GM18508 (cell line): ENCODE measurements around the gene SERGEF.
"Not testable (repeated sequence)": the region's sequence is repeated elsewhere in the genome, so short reads cannot be mapped to it uniquely, and the experiment has no call there.

Experiments
- ATAC-seq: cut with Tn5 transposase; IDR thresholded peaks from one replicate; pipeline ENCODE4 v1.9.1; 2021; ENCODE audit warnings: moderate number of reproducible peaks; ENCODE audit not compliant: insufficient read depth, unreplicated experiment

The SERGEF gene

DNA sequence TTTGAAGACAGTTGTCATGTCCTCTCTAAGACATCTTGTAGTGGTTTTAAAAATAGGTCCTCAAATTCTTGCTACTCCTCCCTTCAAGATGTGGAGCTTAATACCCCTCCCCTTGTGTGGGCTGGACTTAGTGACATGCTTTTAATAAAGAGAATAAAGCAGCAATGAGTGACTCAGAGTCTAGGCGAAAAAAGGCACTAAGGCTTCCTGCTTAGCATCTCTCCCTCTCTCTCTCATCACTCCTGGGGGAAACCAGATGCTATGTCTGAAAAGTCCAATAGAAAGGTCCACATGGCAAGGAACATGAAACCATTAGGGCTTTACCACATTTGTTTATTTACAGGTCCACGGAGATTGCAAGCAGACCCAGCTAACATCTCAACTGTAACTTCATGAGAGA, 11.7 kb downstream of the SERGEF start:
- no peak for ATAC-seq

DNA sequence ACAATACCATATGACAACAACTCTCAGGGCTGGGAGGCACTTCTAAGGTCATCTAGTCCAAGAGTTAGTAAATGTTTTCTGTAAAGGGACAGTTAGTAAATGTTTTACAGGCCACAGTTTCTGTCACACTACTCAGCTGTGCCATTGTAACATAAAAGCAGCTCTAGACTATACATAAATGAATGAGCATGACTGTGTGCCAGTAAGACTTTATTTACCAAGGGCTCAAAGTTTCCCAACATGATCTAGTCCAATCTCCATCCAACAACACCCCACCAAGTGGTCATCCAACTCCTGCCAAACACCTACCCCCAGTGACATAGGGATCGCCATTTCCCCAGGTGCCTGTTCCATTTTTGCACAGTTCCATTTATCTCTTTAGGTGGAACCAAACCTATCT, 12.1 kb downstream of the SERGEF start:
- peak; percentile 76 for ATAC-seq

DNA sequence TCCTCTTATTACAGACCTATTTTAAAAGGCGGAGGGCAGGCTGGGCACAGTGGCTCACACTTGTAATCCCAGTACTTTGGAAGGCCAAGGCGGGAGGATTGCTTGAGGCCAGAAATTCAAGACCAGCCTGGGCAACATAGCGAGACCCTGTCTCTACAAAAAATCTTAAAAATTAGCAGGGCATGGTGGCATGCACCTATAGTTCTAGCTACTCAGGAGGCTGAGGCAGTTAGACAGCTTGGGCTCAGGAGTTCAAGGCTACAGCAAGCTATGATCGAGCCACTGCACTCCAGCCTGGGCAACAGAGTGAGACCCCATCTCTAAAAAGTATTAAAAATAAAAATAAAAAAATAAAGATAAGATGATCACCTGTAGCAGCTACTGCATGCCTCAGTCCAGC, 12.7 kb downstream of the SERGEF start:
- not testable (repeated sequence) for ATAC-seq

DNA sequence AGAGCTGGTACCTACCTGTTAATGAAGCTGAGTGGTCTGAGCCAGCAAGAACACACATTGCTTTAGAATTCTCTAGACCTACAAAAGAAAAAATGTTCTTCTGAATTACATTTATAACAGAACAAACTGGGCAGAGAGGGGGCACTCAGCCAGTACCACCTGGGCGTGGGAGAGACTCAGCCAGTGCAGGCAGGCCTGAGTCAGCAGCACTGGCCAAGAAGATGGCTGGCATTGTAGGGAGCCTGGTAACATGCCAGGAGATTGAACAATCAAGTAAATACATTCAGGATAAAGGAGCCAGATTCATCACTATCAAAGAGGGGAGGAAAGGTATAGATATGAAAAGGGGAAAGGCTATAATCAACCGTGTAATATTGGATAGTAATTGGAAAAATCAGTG, 19.9 kb downstream of the SERGEF start:
- no peak for ATAC-seq

DNA sequence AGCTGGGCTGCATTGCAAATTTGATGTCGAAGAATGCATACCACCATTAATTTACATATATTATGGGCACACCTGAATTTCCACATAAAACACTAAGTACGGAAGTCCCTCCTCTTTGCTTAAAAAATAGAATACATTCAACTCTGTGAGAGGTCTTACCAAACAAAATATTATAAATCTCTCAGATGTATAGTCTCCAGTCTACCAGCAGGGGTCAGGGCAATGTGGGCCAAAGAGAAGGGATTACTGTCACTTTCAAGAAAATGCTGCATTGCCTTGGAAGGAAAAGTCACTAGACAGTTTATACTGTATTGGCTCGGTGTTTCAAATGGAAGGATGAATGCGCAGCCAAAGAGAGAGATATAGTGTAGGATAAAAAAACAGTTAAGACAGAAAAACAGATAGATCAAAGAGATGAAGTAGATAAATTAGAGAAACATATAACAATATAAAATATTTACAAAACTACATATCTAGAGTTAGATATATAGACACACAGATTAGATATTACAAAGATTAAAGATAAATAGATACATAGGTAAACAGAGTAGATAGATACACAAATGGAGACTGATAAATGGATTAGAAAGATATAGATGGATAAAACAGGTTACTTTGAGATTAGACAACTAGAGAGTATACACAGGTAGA, 20.9 kb downstream of the SERGEF start:
- no peak for ATAC-seq

DNA sequence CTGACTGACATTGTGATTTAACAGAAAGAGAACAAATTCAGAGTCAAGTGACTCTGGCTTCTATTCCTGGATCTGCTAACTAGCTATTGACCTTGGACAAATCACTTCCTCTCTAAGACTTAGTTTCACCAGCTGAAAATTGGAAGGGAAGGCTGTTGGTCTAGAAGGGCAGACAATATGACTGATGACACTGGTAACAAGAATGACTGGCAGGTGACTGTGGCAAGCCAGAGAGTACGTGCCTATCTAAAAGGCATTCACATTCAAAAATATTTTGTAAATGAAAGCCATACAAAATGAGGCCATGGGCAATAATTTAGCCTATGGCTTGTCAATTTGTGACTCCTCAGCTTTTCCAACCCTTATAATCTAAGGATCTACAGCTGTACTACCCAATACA, 23.5 kb downstream of the SERGEF start:
- ATAC-seq, result no peak

DNA sequence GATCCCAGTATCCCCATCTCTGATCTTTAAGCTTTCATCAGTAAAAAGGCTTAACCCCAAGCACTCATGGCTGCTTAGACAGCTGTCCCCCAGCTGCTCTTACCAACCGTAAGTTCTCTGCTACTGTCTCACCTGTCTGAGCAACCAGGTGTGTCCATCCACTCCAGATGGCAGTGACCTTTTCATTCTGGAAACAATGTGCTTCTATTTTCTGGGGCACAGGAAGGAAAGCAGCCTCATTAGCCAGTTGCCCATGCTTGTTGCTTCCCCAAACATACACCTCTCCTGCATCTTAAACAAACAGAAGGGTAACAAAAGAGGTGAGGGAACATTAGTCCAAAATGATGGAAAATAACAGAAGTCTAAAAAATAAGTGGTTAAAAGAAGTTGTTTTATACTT, 24.4 kb downstream of the SERGEF start:
- ATAC-seq, result no peak

DNA sequence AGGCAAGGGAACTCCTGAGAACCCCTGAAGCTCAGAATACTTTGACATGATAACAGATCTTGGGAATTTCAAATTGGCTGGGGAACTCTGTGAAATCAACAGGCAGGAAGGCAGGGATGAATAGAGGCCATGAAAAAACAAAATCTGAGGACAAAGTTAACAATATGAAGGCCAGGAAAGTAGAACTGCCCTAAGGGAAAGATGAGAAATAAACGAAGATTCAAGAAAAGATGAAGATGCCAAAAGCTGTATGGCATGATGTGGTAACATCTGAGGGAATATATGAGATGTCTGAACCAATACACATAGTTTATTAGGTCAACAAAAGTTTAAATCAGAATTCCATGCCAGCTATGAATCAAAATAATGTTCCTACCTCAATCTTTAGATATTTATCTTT, 25.0 kb downstream of the SERGEF start:
- ATAC-seq, result no peak

DNA sequence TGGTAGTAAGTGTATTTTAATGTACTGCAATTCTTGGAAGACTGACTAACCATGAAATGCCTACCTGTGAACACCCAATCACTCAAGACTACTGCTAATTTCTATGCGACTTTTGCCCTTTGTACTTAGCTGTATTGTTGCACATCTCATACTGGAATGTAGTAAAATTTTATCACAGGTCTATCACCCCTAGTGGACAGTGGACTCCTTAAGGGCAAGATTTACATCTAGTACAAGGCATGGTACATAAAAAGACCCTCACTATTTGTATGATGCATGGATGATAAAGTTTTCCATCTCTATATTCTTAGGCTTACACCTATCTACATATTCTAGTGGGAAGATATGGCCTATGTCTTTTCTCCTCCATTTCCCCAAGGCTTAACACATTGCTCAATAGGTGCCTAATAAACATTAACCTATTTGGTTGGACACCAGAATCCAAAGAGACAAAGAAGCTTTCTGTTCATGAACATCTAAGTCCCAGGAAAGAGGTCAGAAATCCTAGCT, 26.1 kb downstream of the SERGEF start:
- no peak for ATAC-seq

DNA sequence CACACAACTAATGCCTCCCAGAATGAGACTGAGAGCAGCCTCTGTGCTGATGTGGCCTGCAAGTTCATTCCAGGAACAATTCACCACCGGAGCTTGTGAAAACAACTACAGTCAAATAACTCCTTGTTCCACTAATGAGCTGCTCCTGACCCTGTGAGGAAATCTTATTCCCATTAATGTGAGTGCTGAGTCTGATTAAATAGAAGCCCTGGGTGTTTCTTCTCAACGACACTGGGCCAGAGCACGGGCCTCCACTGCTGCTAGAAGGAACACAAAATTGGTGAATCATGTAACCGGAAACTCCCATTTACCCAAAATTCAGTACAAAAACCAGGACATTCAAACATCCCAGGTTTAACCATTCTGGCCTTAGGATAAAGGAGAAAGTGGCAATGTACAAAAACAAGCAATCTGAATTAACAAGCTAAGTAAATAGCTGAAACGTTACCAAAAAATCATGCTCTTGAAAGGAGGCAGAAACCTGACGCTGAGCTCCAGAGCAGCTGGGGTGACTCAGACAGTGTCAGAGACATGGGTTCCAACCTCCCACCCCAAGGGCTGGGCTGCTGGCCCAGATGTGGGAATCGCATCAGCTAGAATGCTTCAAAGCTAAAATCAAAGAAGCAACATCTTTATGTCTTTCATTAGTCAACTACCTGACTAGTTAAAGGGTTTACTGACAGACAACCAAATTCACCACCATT, 26.7 kb downstream of the SERGEF start:
- no peak for ATAC-seq

DNA sequence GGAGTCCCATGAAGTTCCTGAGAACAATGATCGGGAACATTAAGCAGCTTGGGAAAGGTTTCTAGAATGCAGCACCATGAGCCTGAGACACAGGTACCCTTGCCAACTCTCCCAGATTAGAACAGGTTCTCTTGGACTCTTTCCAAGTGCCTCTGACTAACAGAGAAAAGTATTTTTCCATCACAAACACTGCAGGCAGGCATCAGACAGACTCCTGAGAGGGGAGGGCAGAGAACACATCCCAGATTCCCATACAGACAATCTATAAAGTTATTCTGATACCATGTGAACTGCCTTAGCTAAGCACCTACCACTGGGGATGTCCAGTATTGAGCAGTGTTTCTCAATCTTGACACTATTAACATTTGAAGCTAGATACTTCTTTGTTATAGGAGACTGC, 27.3 kb downstream of the SERGEF start:
- no peak for ATAC-seq

DNA sequence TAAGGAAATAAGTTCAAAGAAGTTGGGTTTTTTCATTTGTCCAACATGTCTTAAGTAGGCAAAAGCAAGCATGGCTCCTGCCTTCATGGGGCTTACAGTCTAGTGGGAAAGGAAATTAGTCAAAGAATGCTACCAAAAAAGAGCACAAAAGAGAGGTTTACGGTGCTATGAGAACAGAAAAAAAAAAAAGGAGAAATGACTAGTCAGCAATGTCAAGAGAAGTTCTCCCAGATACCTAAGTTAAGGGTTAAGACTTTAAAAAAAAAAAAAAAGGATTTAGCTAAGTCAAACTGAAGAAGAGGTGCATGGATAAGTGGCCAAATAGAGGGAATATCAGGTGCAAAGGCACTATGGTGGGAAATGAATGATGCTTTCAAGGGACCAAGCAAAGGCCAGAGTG, 29.3 kb downstream of the SERGEF start:
- no peak for ATAC-seq

DNA sequence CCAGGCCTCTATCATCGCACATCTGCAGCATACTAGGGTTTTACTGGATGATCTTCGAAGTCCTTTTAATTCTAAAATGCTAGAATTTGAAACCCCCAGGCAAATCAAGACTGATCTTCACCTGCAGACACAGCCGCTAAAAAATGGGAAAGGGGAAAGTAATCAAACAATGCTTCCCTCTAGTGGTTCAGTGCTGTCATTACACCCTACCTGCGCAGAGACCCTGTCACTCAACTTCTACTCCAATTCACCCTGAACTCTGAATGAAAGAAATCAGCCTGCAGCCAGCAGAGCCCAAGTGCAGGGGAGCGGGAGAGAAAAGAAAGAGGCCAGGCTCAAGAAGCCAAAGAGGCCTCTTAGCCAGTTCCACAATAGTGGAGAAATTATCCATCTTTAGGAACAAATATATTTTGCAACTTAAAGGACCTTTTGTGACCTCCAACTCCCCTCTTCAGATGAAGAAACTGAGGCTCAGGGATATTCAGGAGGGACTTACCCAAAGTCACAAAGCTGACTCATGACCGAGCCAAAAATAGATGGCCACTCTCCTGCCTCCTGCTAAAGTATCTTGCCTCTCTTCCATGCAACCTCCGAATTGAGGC, 33.0 kb downstream of the SERGEF start:
- ATAC-seq, result no peak

DNA sequence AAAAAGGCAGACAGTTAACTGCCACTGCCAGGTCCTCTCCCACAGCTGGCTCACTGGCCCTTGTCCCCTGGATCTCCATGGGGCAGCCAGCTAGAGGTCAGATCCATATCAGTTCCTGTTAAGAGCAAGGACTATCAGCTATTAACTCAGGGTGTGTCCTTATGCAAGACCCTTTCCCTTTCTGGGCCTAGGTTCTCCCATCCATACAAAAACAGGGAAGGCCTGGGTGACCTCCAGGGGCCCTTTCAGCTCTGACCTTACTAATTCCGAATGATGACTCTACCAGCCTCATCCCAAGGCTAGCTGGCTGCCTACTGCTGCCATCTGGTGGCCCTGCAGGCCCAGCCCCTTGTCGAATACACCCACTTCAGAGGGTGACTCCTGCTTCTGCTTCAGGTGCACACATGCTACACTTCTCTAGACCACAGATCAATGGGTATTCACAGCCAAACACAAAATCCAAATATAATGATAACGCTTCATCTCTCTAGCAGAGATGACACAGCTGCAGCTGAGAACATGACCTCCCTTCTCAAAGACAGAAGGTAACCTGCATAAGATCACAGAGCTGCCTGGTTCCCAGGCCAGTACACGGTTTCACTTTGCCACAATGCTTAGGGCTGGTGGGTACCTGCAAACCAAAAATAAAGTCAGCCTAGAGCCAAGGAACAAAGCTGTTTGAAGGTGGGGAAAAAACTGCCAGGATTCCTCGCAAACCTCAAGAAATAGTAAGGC, 34.1 kb downstream of the SERGEF start:
- no peak for ATAC-seq

DNA sequence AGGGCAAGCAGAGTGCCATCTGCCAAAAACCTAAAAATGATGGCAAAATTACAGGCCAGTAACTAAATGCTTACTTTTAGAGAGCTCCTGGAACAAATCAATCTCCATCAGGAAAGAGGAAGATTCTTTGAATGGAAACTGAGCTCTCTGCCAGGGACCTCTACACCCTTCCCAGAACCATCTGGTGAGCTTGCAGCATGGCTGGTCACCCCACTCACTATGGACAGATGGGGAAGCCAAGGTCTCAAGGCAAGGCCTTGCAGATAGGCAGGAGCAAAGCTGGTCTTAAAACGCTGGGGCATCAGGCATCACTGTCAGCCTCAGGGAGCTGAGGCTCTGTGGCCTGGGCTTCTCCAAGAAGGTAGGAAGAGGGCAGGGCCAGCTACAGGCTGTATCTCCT, 36.2 kb downstream of the SERGEF start:
- ATAC-seq, result no peak

DNA sequence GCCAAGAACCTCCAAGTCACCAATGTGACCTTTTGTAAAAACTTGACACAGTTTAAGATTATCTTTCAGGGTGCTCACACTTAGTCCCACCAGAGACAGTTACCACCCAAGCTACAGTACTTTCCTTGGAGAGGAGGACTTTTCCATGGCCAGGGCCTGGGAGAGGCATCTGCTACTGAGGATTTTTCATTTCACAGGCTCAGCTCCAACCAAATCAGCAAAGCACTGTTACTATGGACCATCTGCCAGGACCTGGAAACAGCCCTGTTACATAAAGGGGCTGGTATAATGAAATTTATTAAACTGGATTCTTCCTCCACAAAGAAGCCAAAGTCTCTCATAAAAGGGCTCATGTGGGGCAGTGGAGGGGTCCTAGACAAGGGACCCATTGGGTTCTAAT, 38.6 kb downstream of the SERGEF start:
- ATAC-seq, result no peak

DNA sequence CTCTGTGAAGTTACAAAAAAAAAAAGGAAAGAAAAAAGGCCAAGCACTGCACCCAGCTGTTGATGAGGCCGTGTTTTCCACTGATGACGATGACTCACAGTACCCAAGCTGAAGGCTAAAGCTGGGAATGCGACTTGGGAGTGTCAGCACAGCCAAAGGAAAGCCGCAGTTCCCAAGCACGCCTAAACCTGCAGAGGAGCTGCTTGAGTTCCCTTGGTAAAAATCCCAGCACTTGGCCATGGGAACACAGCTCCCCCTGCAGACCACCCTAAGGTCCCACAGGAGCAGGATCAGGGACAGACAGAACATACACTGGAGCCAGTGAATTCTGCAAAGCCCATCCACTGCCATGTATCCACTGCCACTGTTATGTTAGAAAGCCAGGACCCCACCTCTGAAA, 39.9 kb downstream of the SERGEF start:
- ATAC-seq, result no peak

DNA sequence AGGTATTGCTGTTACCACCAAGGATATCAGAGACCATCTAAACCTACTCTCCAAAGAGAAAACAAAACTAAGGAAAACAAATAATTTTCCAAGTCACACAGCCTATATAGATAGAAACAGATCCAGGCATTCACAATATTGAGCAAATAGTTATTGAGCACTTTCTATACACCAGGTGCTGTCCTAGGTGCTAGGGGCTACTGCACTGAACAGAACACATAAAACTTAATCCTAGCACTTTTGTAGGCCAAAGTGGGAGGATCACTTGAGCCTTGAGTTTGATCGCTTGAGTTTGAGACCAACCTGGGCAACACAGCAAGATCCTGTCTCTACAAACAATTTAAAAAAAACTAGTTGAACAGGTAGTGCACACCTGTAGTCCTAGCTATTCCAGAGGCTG, 44.6 kb downstream of the SERGEF start:
- no peak for ATAC-seq

DNA sequence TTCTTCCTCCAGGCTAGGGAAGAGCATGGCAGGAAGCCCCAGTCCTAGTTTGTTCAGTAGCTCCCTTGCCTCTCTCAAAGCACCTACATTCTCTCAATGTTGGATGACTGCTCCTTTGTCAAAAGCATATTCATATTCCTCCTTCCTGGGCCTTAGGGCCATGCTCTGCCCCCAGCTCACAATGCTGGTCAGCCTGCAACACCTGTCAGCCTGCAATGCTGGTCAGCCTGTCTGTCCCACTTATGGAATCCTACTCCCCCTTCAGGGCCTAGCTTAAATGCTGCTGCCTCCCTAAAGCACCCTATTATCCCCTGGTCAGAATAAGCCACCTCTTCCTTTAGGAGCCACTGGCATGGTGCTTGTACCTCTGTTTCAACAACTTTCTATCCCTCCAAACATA, 45.2 kb downstream of the SERGEF start:
- ATAC-seq, result no peak

DNA sequence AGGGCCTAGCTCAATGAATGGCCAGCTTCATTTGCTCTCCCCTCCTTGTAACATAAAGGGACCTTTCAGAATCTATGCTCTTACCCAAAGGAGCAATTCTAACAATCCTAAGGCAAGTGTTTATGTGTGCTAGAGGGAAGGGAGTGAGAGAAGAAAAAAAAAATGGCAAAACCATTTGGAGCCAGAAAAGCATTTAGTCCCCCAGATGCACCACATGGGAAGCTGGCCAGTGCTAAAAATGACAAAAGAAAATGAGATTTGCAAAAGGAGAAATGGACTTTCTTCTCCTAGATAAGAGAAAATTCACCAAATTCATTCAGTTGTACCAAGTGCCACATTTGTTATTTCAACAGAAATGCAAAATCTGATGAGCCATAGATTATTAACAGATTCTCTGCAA, 52.8 kb downstream of the SERGEF start:
- no peak for ATAC-seq

DNA sequence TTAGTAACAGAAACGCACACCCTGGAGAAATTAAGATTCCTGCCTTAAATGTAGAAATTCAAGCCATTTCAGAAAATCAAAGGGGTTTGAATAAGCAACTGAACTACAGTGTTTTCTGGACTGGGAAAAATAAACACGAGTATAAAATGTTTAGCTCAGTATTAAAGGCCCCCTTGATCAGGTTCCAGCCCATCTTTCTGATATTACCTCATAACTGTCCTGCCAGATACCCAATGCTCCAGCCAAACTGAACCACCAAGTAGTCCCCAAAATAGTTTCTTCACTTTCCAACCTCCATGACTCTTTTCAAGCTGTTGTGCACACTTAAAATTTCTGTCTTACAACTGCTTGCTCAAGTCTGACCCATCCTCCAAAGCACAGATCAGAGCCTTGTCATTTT, 54.4 kb downstream of the SERGEF start:
- ATAC-seq, result no peak
